ENCODE data around the gene FERMT3. TPM values are rescaled to one million over a fixed set of nuclear protein-coding genes. Genes with fewer than 3 reads are reported as not detected.

The FERMT3 gene
- total and polyA plus RNA-seq, 2 of the 8 experiments (the other 6 are each of a cell fraction or from before 2014, with no cell fraction given) = 1.4 to 3.7 TPM

- no peak overlapping the region for H3K27ac ChIP-seq (ENCODE audit: low read depth, low read length)
- peaks cover 18% of the 10 kb centered on the region for H3K23me2 ChIP-seq (ENCODE audit: low read depth, low read length)
- no peak overlapping the region for H4K91ac ChIP-seq (replicated peaks; ENCODE audit: insufficient read length, low read length)
- H3K27me3 ChIP-seq (replicated peaks in 1 of 4; ENCODE audit: control insufficient read depth in 3 of 4, extremely low read depth in 1 of 4, insufficient read depth in 3 of 4, low read length in 3 of 4) = peaks cover 0 to 3% (median 0%) of the 10 kb centered on the region in 4 experiments; a peak in 3 of 7 replicates
- no peak overlapping the region for H3K9ac ChIP-seq (replicated peaks in 1 of 4; ENCODE audit: extremely low read depth in 1 of 4, low read depth in 3 of 4, low read length in 3 of 4)
- H2AFZ ChIP-seq (ENCODE audit: low read length) = no peak overlapping the region
- H3K79me2 ChIP-seq (ENCODE audit: control insufficient read depth in 1 of 2, insufficient read depth in 2 of 2, low read length in 2 of 2) = peaks cover 0 to 5% of the 10 kb centered on the region in 2 experiments; a peak in 1 of 4 replicates
- H2BK12ac ChIP-seq (ENCODE audit: low read depth, low read length) = no peak overlapping the region
- CTCF ChIA-PET (ENCODE audit: partially characterized antibody) = interaction anchor here (0.6 to 8.6 kb wide), 9 partner anchors 9 to 1495 kb away, joined by 3 to 51 read pairs (median 6); partner anchors contain the start of genes FERMT3, PLCB3 and PPP1R14B
- H3K14ac ChIP-seq (ENCODE audit: insufficient read length) = no peak overlapping the region
- H3K18ac ChIP-seq (ENCODE audit: extremely low read depth, low read length) = no peak overlapping the region
- no peak for DNase-seq (ENCODE audit: low read depth in 1 of 2, low spot score in 2 of 2)
- H3K79me1 ChIP-seq (ENCODE audit: low read depth, low read length) = no peaks in the 10 kb centered on the region
- H4K20me1 ChIP-seq (replicated peaks in 1 of 2; ENCODE audit: control insufficient read depth in 1 of 2, insufficient read depth in 2 of 2, low read length in 2 of 2) = peaks cover 0 to 8% of the 10 kb centered on the region in 2 experiments
- no peak overlapping the region for H2BK120ac ChIP-seq (replicated peaks; ENCODE audit: low read depth, low read length)
- no peak overlapping the region for H2BK20ac ChIP-seq (ENCODE audit: low read length)
- no peak overlapping the region for H4K8ac ChIP-seq (ENCODE audit: extremely low read depth, insufficient read depth, low read length)
- no peak overlapping the region for H3K4ac ChIP-seq (replicated peaks; ENCODE audit: insufficient read length, low read depth, low read length)
- H3K9me3 ChIP-seq (ENCODE audit: insufficient read depth in 2 of 2, low read depth in 1 of 2, low read length in 1 of 2) = no peaks in the 10 kb centered on the region
- H2BK15ac ChIP-seq (ENCODE audit: low read length) = no peak overlapping the region
- no peak for FAIRE-seq
- no peak overlapping the region for H2BK5ac ChIP-seq (ENCODE audit: low read depth, low read length)
- no peak overlapping the region for H4K5ac ChIP-seq (ENCODE audit: insufficient read length, low read depth, low read length)
- H3K23ac ChIP-seq (ENCODE audit: insufficient read length) = no peak overlapping the region
- no peak overlapping the region for H3K4me2 ChIP-seq (ENCODE audit: insufficient read depth in 1 of 2, low read depth in 2 of 2, low read length in 2 of 2)
- H3K36me3 ChIP-seq (ENCODE audit: control insufficient read depth in 2 of 4, insufficient read depth in 4 of 4, low read length in 3 of 4) = peaks cover 0 to 5% (median 1%) of the 10 kb centered on the region in 4 experiments; a peak in 1 of 8 replicates
- no peak overlapping the region for H2AK5ac ChIP-seq (ENCODE audit: low read depth, low read length)
- H3K56ac ChIP-seq (replicated peaks; ENCODE audit: insufficient read length, low read depth, low read length) = no peak overlapping the region
- H3K4me1 ChIP-seq (replicated peaks in 1 of 4; ENCODE audit: control insufficient read depth in 3 of 4, insufficient read depth in 4 of 4, low read length in 3 of 4) = peaks cover 0 to 17% (median 7%) of the 10 kb centered on the region in 4 experiments; a peak in 6 of 7 replicates
- POLR2A ChIA-PET (ENCODE audit: partially characterized antibody) = interaction anchor here (1.0 to 11.9 kb wide), 9 partner anchors 9 to 79 kb away, joined by 3 to 190 read pairs (median 4); partner anchors contain the start of genes FKBP2, NUDT22, PLCB3 and PPP1R14B
- no peak overlapping the region for H3K4me3 ChIP-seq (ENCODE audit: extremely low read depth in 1 of 4, insufficient read depth in 2 of 4, low read depth in 3 of 4, low read length in 4 of 4)
- WGBS, 2 experiments (ENCODE audit: extremely low coverage in 1 of 2, insufficient coverage in 1 of 2, insufficient read length in 1 of 2, insufficient replicate concordance in 2 of 2, low coverage in 1 of 2, low lambda C conversion rate in 2 of 2, missing lambda C conversion rate in 1 of 2) = 97% methylated on average over 9 of the region's 9 CpGs; no CpG with 5 or more reads in 1 of the 2 experiments
- no peak for TF ChIP-seq RAD21 (IDR thresholded peaks at IDR 0.05 in 1 of 2, conservative IDR thresholded peaks at IDR 0.05 in 1 of 2; ENCODE audit: low read depth in 2 of 2, low read length in 2 of 2)
- TF ChIP-seq ZNF274 (IDR thresholded peaks at IDR 0.05; ENCODE audit: borderline replicate concordance, extremely low read depth, low read length) = no peak
- TF ChIP-seq CREB1 (IDR thresholded peaks at IDR 0.05) = no peak
- no peak for TF ChIP-seq EGR1 (IDR thresholded peaks at IDR 0.05; ENCODE audit: borderline replicate concordance, low read depth, low read length)
- no peak for TF ChIP-seq TAF1 (IDR thresholded peaks at IDR 0.05; ENCODE audit: low read depth, low read length)
- TF ChIP-seq SUZ12 (IDR thresholded peaks at IDR 0.05; ENCODE audit: low read length) = no peak
- no peak for TF ChIP-seq POLR2AphosphoS5 (IDR thresholded peaks at IDR 0.05; ENCODE audit: low read depth, low read length)
- TF ChIP-seq RNF2 (IDR thresholded peaks at IDR 0.05; ENCODE audit: borderline replicate concordance, low read depth, low read length, missing control alignments, poor library complexity, severe bottlenecking) = no peak
- TF ChIP-seq RFX5 (IDR thresholded peaks at IDR 0.05; ENCODE audit: borderline replicate concordance, low read depth, low read length) = no peak
- TF ChIP-seq ASH2L (IDR thresholded peaks at IDR 0.05; ENCODE audit: low read length) = no peak
- no peak for TF ChIP-seq SP4 (IDR thresholded peaks at IDR 0.05; ENCODE audit: low read length)
- TF ChIP-seq EP300 (IDR thresholded peaks at IDR 0.05; ENCODE audit: borderline replicate concordance in 1 of 2, low read depth in 2 of 2, low read length in 2 of 2) = no peak
- no peak for TF ChIP-seq SP1 (IDR thresholded peaks at IDR 0.05; ENCODE audit: low read depth, low read length)
Observed at GRCh38 chr11:64238076-64238475, 31.6 kb downstream of the FERMT3 start.

Measured in H1 (cell line).